Ishikawa (cell line): ENCODE results near the gene NEDD4L.

Experiments used
- CREB1 ChIP-seq: IDR thresholded peaks from 2 replicates; pipeline ENCODE4 v1.6.1; 2012; ENCODE audit warnings: low read depth
- TAF1 ChIP-seq: IDR thresholded peaks from 2 replicates; pipeline ENCODE4 v1.6.1; 2012; ENCODE audit warnings: low read depth, mild to moderate bottlenecking

DNA sequence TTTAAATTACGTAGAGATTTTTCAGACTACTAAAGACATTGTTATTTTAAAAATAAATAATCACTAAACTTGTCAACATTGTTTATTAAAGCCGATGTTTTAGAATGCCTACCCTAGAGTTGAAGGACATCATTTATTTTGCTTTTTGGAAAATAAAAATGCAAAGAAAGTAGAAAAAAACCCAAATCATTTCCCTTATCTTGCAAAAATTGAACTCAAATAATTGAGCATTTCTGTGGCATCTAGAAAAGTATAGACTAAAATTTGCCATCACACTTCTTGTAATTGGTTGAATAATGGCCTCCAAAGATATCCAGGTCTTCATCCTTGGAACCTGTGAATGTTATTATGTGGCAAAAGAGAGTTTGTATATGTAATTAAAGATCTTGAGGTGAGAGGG, 9.7 kb upstream of the NEDD4L start:
- TF ChIP-seq CREB1 (no peak), TAF1 (no peak)
